IMR-90 (cell line): ENCODE data around the gene USP5. TPM values are rescaled to one million over a fixed set of nuclear protein-coding genes. Genes with fewer than 3 reads are reported as not detected.
A peak's percentile ranks its signal among the peaks of the same experiment; 100 is the strongest.

Source experiments
- ATAC-seq: fragments of 200-7000 bp; cut with Tn5 transposase; 2 replicates; pipeline ENCODE4 v1.9.1; 2020; ENCODE audit warnings: low read depth, mild to moderate bottlenecking, moderate library complexity
- BruUV-seq: library from RNA; stranded (reverse); fragments of 400-500 nt; replicated peaks from 2 replicates; lab custom pipeline; 2021; lab: Mats Ljungman, UMichigan
- CTCF ChIA-PET: fragments of 300-600 bp; formaldehyde crosslinking; extraction: SDS; loops from one replicate; lab custom pipeline; 2021; ENCODE audit warnings: antibody characterized with exemption; lab: Yijun Ruan, JAX
- POLR2A ChIA-PET: fragments of 300-600 bp; sonication (Branson Sonifier 250); formaldehyde crosslinking; loops from one replicate; lab custom pipeline; 2022; ENCODE audit warnings: antibody characterized with exemption; ENCODE audit not compliant: unreplicated experiment; lab: Charles Lee
- DNase-seq: peaks from one replicate; pipeline ENCODE4 v3.0.0; 2013
- H2AFZ ChIP-seq: replicated peaks from 2 replicates; pipeline ENCODE3; 2013; ENCODE audit warnings: low read length, mild to moderate bottlenecking; ENCODE audit not compliant: poor library complexity
- H2AK5ac ChIP-seq: 2 replicates; pipeline ENCODE4 v1.6.1; 2013; ENCODE audit warnings: low read depth, low read length, inconsistent platforms
- H2AK9ac ChIP-seq: replicated peaks from 2 replicates; pipeline ENCODE3; 2013; ENCODE audit warnings: mild to moderate bottlenecking, low read depth, low read length, moderate library complexity; ENCODE audit not compliant: poor library complexity
- H2BK120ac ChIP-seq: 2 replicates; pipeline ENCODE4 v1.6.1; 2013; ENCODE audit warnings: low read depth, low read length, inconsistent platforms
- H2BK15ac ChIP-seq: 3 replicates; pipeline ENCODE4 v1.6.1; 2013; ENCODE audit warnings: low read depth, low read length, inconsistent platforms
- H2BK20ac ChIP-seq: 2 replicates; pipeline ENCODE4 v1.6.1; 2013; ENCODE audit warnings: low read depth, mild to moderate bottlenecking, inconsistent platforms, low read length, moderate library complexity
- H2BK5ac ChIP-seq: 2 replicates; pipeline ENCODE4 v1.6.1; 2013; ENCODE audit warnings: mild to moderate bottlenecking, low read depth, low read length, inconsistent platforms; ENCODE audit not compliant: poor library complexity, severe bottlenecking
- H3K14ac ChIP-seq: replicated peaks from 2 replicates; pipeline ENCODE4 v1.6.1; 2013; ENCODE audit warnings: low read depth, low read length, inconsistent platforms
- H3K18ac ChIP-seq: 2 replicates; pipeline ENCODE4 v1.6.1; 2013; ENCODE audit warnings: low read depth, low read length, control low read depth
- H3K23ac ChIP-seq: 2 replicates; pipeline ENCODE4 v1.6.1; 2013; ENCODE audit warnings: low read depth, low read length, inconsistent platforms
- H3K27ac ChIP-seq: 2 replicates; pipeline ENCODE4 v1.5.1; 2013; ENCODE audit warnings: mild to moderate bottlenecking, control low read depth, low read length; ENCODE audit not compliant: insufficient read depth
- H3K27me3 ChIP-seq: 2 replicates; pipeline ENCODE4 v1.6.1; 2013; ENCODE audit warnings: low read length; ENCODE audit not compliant: control insufficient read depth, insufficient read depth
- H3K36me3 ChIP-seq: 2 replicates; pipeline ENCODE4 v1.6.1; 2013; ENCODE audit warnings: low read length, mixed read lengths; ENCODE audit not compliant: control insufficient read depth, insufficient read depth
- H3K4ac ChIP-seq: 2 replicates; pipeline ENCODE4 v1.6.1; 2013; ENCODE audit warnings: low read depth, low read length, inconsistent platforms
- H3K4me1 ChIP-seq: 2 replicates; pipeline ENCODE4 v1.6.1; 2013; ENCODE audit warnings: low read length, mixed read lengths; ENCODE audit not compliant: control insufficient read depth, insufficient read depth
- H3K4me2 ChIP-seq: 2 replicates; pipeline ENCODE4 v1.6.1; 2013; ENCODE audit warnings: low read depth, mild to moderate bottlenecking, control low read depth, low read length, moderate library complexity
- H3K4me3 ChIP-seq: 2 replicates; pipeline ENCODE4 v1.5.1; 2013; ENCODE audit warnings: low read depth, mild to moderate bottlenecking, control low read depth, low read length, moderate library complexity; ENCODE audit not compliant: insufficient read depth
- H3K56ac ChIP-seq: 2 replicates; pipeline ENCODE4 v1.6.1; 2013; ENCODE audit warnings: low read length, inconsistent platforms; ENCODE audit not compliant: insufficient read depth; ENCODE audit errors: extremely low read depth
- H3K79me1 ChIP-seq, 2 experiments: 2 replicates each; pipeline ENCODE4 v1.6.1; 2013; ENCODE audit warnings: low read length in 2 of 2, inconsistent platforms in 1 of 2, low read depth in 1 of 2
- H3K9ac ChIP-seq: 2 replicates; pipeline ENCODE4 v1.6.1; 2013; ENCODE audit warnings: low read depth, low read length, control low read depth
- H3K9me1 ChIP-seq: 2 replicates; pipeline ENCODE4 v1.6.1; 2013; ENCODE audit warnings: low read length, inconsistent platforms; ENCODE audit not compliant: insufficient read depth
- H3K9me3 ChIP-seq: 2 replicates; pipeline ENCODE4 v1.6.1; 2013; ENCODE audit warnings: low read length; ENCODE audit not compliant: control insufficient read depth, insufficient read depth
- H4K20me1 ChIP-seq: 2 replicates; pipeline ENCODE4 v1.6.1; 2013; ENCODE audit warnings: low read length, inconsistent platforms; ENCODE audit not compliant: insufficient read depth
- H4K5ac ChIP-seq: 2 replicates; pipeline ENCODE4 v1.6.1; 2013; ENCODE audit warnings: mild to moderate bottlenecking, low read depth, low read length, control low read depth
- H4K8ac ChIP-seq, 2 experiments: 2 replicates each; pipeline ENCODE4 v1.6.1; 2013; ENCODE audit warnings: low read depth in 2 of 2, low read length in 2 of 2, control low read depth in 1 of 2, inconsistent platforms in 1 of 2
- H4K91ac ChIP-seq: 2 replicates; pipeline ENCODE4 v1.6.1; 2013; ENCODE audit warnings: low read depth, low read length, inconsistent platforms; ENCODE audit not compliant: insufficient read depth
- CHD1 ChIP-seq: IDR thresholded peaks from 2 replicates; pipeline ENCODE4 v1.6.1; 2012; ENCODE audit warnings: low read depth, low read length, improper control_type of control experiment
- FOS ChIP-seq: fragments of 150-350 bp; IDR thresholded peaks from 2 replicates; pipeline ENCODE4 v1.6.1; 2016; ENCODE audit warnings: low read depth, low read length
- MAFK ChIP-seq: IDR thresholded peaks from 2 replicates; pipeline ENCODE4 v1.6.1; 2012; ENCODE audit warnings: low read depth, low read length, improper control_type of control experiment
- MAZ ChIP-seq: IDR thresholded peaks from 2 replicates; pipeline ENCODE4 v1.6.1; 2012; ENCODE audit warnings: low read depth, mild to moderate bottlenecking, low read length, improper control_type of control experiment, moderate library complexity, borderline replicate concordance
- MXI1 ChIP-seq: IDR thresholded peaks from 2 replicates; pipeline ENCODE4 v1.6.1; 2012; ENCODE audit warnings: low read depth, mild to moderate bottlenecking, low read length, moderate library complexity, borderline replicate concordance
- NFE2L2 ChIP-seq: fragments of 150-350 bp; IDR thresholded peaks from 2 replicates; pipeline ENCODE4 v1.6.1; 2016; ENCODE audit warnings: low read depth, mild to moderate bottlenecking, low read length
- POLR2A ChIP-seq: IDR thresholded peaks from 2 replicates; pipeline ENCODE4 v1.6.1; 2012; ENCODE audit warnings: mild to moderate bottlenecking, low read depth, low read length
- RAD21 ChIP-seq: IDR thresholded peaks from 2 replicates; pipeline ENCODE4 v1.6.1; 2012; ENCODE audit warnings: low read length, improper control_type of control experiment
- RCOR1 ChIP-seq: IDR thresholded peaks from 2 replicates; pipeline ENCODE4 v1.6.1; 2012; ENCODE audit warnings: mild to moderate bottlenecking, low read length, improper control_type of control experiment; ENCODE audit not compliant: insufficient replicate concordance
- RFX5 ChIP-seq: IDR thresholded peaks from 2 replicates; pipeline ENCODE4 v1.8.0; 2012; ENCODE audit warnings: low read depth, mild to moderate bottlenecking, low read length, moderate library complexity
- WGBS, 2 experiments: methylation state at CpG; one replicate each; pipeline versions ENCODE4 v1.1.5 to v1.1.7; 2013; ENCODE audit warnings: missing lambda C conversion rate in 2 of 2; ENCODE audit not compliant: insufficient read length in 1 of 2; ENCODE audit errors: extremely low coverage in 2 of 2; 5-methylcytosine and 5-hydroxymethylcytosine counted together
- dilution Hi-C: fragments of 300-500 bp; cut with HindIII; formaldehyde crosslinking; loops from one replicate; pipeline ENCODE4 v1.14.3; 2018; ENCODE audit warnings: low sequenced_read_pairs; ENCODE audit not compliant: unreplicated experiment
- in situ Hi-C: fragments of 300-500 bp; cut with MboI; formaldehyde crosslinking; loops from 3 replicates; pipeline ENCODE4 v1.14.3; 2019; ENCODE audit warnings: low sequenced_read_pairs, inconsistent platforms, mixed read lengths
- intact Hi-C: fragments of 100-400 bp; cut with micrococcal nuclease; formaldehyde crosslinking; loops from 2 replicates; pipeline ENCODE4 v1.10.0; 2022
- polyA plus RNA-seq, 3 experiments: library from polyadenylated mRNA; depleted of rRNA; stranded (reverse); fragments of >200 nt; gene quantifications; 2 replicates each; pipeline ENCODE4 v1.2.3, GENCODE V29; 2012; ENCODE audit warnings: low replicate concordance in 1 of 3
- total RNA-seq: library from RNA; depleted of rRNA; stranded (reverse); fragments of >200 nt; gene quantifications from 2 replicates; pipeline ENCODE4 v1.2.3, GENCODE V29; 2012
- TF ChIP-seq, protein P1 (sequence below): conservative IDR thresholded peaks from 2 replicates; pipeline ENCODE4 v1.5.1; 2012; ENCODE audit warnings: mild to moderate bottlenecking, low read depth, low read length, improper control_type of control experiment
- TF ChIP-seq, protein P2 (sequence below): fragments of 150-350 bp; IDR thresholded peaks from 2 replicates; pipeline ENCODE4 v1.6.1; 2016; ENCODE audit warnings: low read depth, mild to moderate bottlenecking, low read length, moderate library complexity, borderline replicate concordance

The USP5 gene
- total and polyA plus RNA-seq, 2 of the 4 experiments (the other 2 are of a cell fraction), result 69.7 to 125 TPM

GRCh38 chr12:6866163-6866919 lies 14.4 kb downstream of the USP5 start:
- H2BK20ac ChIP-seq, result no peak overlapping the region
- CTCF ChIA-PET, result no interaction called here
- ATAC-seq (no peak), DNase-seq (no peak)
- H3K27ac ChIP-seq, result peak overlapping the region; percentile 75; the same call in 1 of the 2 replicates
- peaks cover 58% of the 10 kb centered on the region for H3K36me3 ChIP-seq
- H4K91ac ChIP-seq, result peak overlapping the region; percentile 46; the same call in 1 of the 2 replicates
- intact Hi-C loops (loop anchor here (5.0 kb wide), 1 partner anchor 771 kb away; no protein-coding TSS in a partner anchor), in situ Hi-C loops (loop anchor here (5.0 kb wide), 1 partner anchor 96 kb away; no protein-coding TSS in a partner anchor), dilution Hi-C loops (no loop called here)
- peak overlapping the region; percentile 78; the same call in 1 of the 2 replicates for H3K9ac ChIP-seq
- H3K56ac ChIP-seq, result no peak overlapping the region
- H2BK5ac ChIP-seq, result peak overlapping the region; percentile 78
- 0 out of 3 replicates have a peak overlapping the region, but pooled peaks have one; percentile 50 for H2BK15ac ChIP-seq
- WGBS, 2 experiments, result 96% methylated on average over 5 of the region's 19 CpGs; no CpG with 5 or more reads in 1 of the 2 experiments
- peak overlapping the region; percentile 95; the same call in 1 of the 2 replicates for H3K4ac ChIP-seq
- H3K18ac ChIP-seq, result no peak overlapping the region
- H4K5ac ChIP-seq, result peak overlapping the region; percentile 92
- peak overlapping the region; percentile 92 for H3K14ac ChIP-seq
- peak overlapping the region; percentile 73 for H3K23ac ChIP-seq
- TF ChIP-seq NFE2L2 (no peak), MAZ (no peak), FOS (no peak), MXI1 (no peak), RFX5 (no peak), POLR2A (no peak), CHD1 (no peak), MAFK (no peak), RAD21 (no peak), RCOR1 (no peak)
- TF ChIP-seq, protein P1, sequence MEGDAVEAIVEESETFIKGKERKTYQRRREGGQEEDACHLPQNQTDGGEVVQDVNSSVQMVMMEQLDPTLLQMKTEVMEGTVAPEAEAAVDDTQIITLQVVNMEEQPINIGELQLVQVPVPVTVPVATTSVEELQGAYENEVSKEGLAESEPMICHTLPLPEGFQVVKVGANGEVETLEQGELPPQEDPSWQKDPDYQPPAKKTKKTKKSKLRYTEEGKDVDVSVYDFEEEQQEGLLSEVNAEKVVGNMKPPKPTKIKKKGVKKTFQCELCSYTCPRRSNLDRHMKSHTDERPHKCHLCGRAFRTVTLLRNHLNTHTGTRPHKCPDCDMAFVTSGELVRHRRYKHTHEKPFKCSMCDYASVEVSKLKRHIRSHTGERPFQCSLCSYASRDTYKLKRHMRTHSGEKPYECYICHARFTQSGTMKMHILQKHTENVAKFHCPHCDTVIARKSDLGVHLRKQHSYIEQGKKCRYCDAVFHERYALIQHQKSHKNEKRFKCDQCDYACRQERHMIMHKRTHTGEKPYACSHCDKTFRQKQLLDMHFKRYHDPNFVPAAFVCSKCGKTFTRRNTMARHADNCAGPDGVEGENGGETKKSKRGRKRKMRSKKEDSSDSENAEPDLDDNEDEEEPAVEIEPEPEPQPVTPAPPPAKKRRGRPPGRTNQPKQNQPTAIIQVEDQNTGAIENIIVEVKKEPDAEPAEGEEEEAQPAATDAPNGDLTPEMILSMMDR, result no peak
- TF ChIP-seq, protein P2, sequence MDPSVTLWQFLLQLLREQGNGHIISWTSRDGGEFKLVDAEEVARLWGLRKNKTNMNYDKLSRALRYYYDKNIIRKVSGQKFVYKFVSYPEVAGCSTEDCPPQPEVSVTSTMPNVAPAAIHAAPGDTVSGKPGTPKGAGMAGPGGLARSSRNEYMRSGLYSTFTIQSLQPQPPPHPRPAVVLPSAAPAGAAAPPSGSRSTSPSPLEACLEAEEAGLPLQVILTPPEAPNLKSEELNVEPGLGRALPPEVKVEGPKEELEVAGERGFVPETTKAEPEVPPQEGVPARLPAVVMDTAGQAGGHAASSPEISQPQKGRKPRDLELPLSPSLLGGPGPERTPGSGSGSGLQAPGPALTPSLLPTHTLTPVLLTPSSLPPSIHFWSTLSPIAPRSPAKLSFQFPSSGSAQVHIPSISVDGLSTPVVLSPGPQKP, result no peak
- no peaks in the 10 kb centered on the region for H3K27me3 ChIP-seq
- H2AK5ac ChIP-seq, result peak overlapping the region; percentile 97; the same call in 1 of the 2 replicates
- H3K4me1 ChIP-seq, result peaks cover 14% of the 10 kb centered on the region
- H2BK120ac ChIP-seq, result peak overlapping the region; percentile 65; the same call in 1 of the 2 replicates
- H3K4me3 ChIP-seq, result no peak overlapping the region
- 0 out of 2 replicates have a peak, but pooled peaks cover 7% of the 10 kb centered on the region for H3K9me1 ChIP-seq
- no TSS peak for BruUV-seq
- H2AFZ ChIP-seq, result peak overlapping the region; percentile 95
- H4K20me1 ChIP-seq, result peaks cover 38% of the 10 kb centered on the region
- POLR2A ChIA-PET, result interaction anchor here (0.6 to 1.9 kb wide), 4 partner anchors 14 to 308 kb away, joined by 3 to 10 read pairs (median 4); partner anchors contain the start of gene USP5
- peak overlapping the region; percentile 92 to 93 for H4K8ac ChIP-seq
- peak overlapping the region; percentile 95 for H3K4me2 ChIP-seq
- peak overlapping the region; percentile 95 for H2AK9ac ChIP-seq
- H3K79me1 ChIP-seq, result peaks cover 16 to 39% of the 10 kb centered on the region in 2 experiments
- no peaks in the 10 kb centered on the region for H3K9me3 ChIP-seq
